NOMO-1 (cell line): ENCODE results near the gene IRX6.

Source experiments
- DNase-seq, 2 experiments: peaks; one replicate each; lab custom pipeline; 2025; ENCODE audit not compliant: unreplicated experiment in 2 of 2; lab: John Stamatoyannopoulos, UW

The IRX6 gene

GRCh38 chr16:55308973-55309372, 15.0 kb upstream of the IRX6 start:
- no peak for DNase-seq

- DNase-seq = no peak
Observed at GRCh38 chr16:55322327-55322726, 1.7 kb upstream of the IRX6 start.

- no peak for DNase-seq
Observed at GRCh38 chr16:55324285-55325079, 479 bp downstream of the IRX6 start.

- no peak for DNase-seq
Observed at GRCh38 chr16:55325080-55325447, 1.1 kb downstream of the IRX6 start.

- DNase-seq = no peak
Observed at GRCh38 chr16:55325458-55326109, 1.6 kb downstream of the IRX6 start.

- no peak for DNase-seq
Observed at GRCh38 chr16:55326261-55327092, 2.5 kb downstream of the IRX6 start.

- no peak for DNase-seq
Observed at GRCh38 chr16:55328611-55329569, 4.9 kb downstream of the IRX6 start.

GRCh38 chr16:55329791-55330428, 5.9 kb downstream of the IRX6 start:
- no peak for DNase-seq

- no peak for DNase-seq
Observed at GRCh38 chr16:55330781-55331647, 7.0 kb downstream of the IRX6 start.

- no peak for DNase-seq
Observed at GRCh38 chr16:55331648-55332185, 7.7 kb downstream of the IRX6 start.

- peak; percentile 85 to 95 for DNase-seq
Observed at GRCh38 chr16:55333684-55334083, 9.7 kb downstream of the IRX6 start.

GRCh38 chr16:55338646-55339045, 14.6 kb downstream of the IRX6 start:
- DNase-seq = peak; percentile 69 to 92

GRCh38 chr16:55340445-55340844, 16.4 kb downstream of the IRX6 start:
- no peak for DNase-seq

- no peak for DNase-seq
Observed at GRCh38 chr16:55341681-55342080, 17.7 kb downstream of the IRX6 start.

- no peak for DNase-seq
Observed at GRCh38 chr16:55346475-55346874, 22.5 kb downstream of the IRX6 start.

GRCh38 chr16:55349867-55350266, 25.9 kb downstream of the IRX6 start:
- DNase-seq = no peak

GRCh38 chr16:55350984-55351383, 27.0 kb downstream of the IRX6 start:
- no peak for DNase-seq

GRCh38 chr16:55351936-55352335, 27.9 kb downstream of the IRX6 start:
- no peak for DNase-seq

GRCh38 chr16:55357241-55357640, 33.2 kb downstream of the IRX6 start:
- DNase-seq = peak; percentile 68 to 88
